ENCODE measurements around the gene RERE. TPM values are rescaled to one million over a fixed set of nuclear protein-coding genes. Genes with fewer than 3 reads are reported as not detected.
A peak's percentile ranks its signal among the peaks of the same experiment; 100 is the strongest.

The RERE gene
- total RNA-seq, 1 experiment from 2014 or later: 40.6 TPM

- H3K4me3 ChIP-seq (replicated peaks in 1 of 2; ENCODE audit: low read depth in 1 of 2, low read length in 2 of 2): no peak overlapping the region
- H3K27me3 ChIP-seq (ENCODE audit: insufficient read depth, low read length): no peaks in the 10 kb centered on the region
- no peak overlapping the region for H3K9ac ChIP-seq (ENCODE audit: low read length)
- TF ChIP-seq, protein P1, sequence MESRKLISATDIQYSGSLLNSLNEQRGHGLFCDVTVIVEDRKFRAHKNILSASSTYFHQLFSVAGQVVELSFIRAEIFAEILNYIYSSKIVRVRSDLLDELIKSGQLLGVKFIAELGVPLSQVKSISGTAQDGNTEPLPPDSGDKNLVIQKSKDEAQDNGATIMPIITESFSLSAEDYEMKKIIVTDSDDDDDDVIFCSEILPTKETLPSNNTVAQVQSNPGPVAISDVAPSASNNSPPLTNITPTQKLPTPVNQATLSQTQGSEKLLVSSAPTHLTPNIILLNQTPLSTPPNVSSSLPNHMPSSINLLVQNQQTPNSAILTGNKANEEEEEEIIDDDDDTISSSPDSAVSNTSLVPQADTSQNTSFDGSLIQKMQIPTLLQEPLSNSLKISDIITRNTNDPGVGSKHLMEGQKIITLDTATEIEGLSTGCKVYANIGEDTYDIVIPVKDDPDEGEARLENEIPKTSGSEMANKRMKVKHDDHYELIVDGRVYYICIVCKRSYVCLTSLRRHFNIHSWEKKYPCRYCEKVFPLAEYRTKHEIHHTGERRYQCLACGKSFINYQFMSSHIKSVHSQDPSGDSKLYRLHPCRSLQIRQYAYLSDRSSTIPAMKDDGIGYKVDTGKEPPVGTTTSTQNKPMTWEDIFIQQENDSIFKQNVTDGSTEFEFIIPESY (IDR thresholded peaks at IDR 0.05; ENCODE audit: extremely low read depth, insufficient replicate concordance, low read length): no peak
- TF ChIP-seq CEBPB (IDR thresholded peaks at IDR 0.05; ENCODE audit: low read depth) (no peak), POLR2A (IDR thresholded peaks at IDR 0.05; ENCODE audit: borderline replicate concordance, extremely low read depth, insufficient read depth, insufficient read length) (no peak), SIN3A (IDR thresholded peaks at IDR 0.05; ENCODE audit: low read depth) (no peak), EZH2 (IDR thresholded peaks at IDR 0.05) (no peak), SRF (IDR thresholded peaks at IDR 0.05; ENCODE audit: low read depth) (no peak), CTCF (IDR thresholded peaks at IDR 0.05 in 2 of 3, conservative IDR thresholded peaks at IDR 0.05 in 1 of 3; ENCODE audit: borderline replicate concordance in 1 of 3, insufficient read depth in 1 of 3, low read depth in 2 of 3, low read length in 2 of 3) (peak; percentile 16 to 28 (median 18); a peak in 4 of 6 replicates), ZFX (IDR thresholded peaks at IDR 0.05) (no peak), RAD21 (IDR thresholded peaks at IDR 0.05; ENCODE audit: low read depth) (peak; percentile 21; the same call in 1 of the 2 replicates), EGR1 (IDR thresholded peaks at IDR 0.05; ENCODE audit: low read depth) (no peak)
- TF ChIP-seq, protein P2, sequence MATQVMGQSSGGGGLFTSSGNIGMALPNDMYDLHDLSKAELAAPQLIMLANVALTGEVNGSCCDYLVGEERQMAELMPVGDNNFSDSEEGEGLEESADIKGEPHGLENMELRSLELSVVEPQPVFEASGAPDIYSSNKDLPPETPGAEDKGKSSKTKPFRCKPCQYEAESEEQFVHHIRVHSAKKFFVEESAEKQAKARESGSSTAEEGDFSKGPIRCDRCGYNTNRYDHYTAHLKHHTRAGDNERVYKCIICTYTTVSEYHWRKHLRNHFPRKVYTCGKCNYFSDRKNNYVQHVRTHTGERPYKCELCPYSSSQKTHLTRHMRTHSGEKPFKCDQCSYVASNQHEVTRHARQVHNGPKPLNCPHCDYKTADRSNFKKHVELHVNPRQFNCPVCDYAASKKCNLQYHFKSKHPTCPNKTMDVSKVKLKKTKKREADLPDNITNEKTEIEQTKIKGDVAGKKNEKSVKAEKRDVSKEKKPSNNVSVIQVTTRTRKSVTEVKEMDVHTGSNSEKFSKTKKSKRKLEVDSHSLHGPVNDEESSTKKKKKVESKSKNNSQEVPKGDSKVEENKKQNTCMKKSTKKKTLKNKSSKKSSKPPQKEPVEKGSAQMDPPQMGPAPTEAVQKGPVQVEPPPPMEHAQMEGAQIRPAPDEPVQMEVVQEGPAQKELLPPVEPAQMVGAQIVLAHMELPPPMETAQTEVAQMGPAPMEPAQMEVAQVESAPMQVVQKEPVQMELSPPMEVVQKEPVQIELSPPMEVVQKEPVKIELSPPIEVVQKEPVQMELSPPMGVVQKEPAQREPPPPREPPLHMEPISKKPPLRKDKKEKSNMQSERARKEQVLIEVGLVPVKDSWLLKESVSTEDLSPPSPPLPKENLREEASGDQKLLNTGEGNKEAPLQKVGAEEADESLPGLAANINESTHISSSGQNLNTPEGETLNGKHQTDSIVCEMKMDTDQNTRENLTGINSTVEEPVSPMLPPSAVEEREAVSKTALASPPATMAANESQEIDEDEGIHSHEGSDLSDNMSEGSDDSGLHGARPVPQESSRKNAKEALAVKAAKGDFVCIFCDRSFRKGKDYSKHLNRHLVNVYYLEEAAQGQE (IDR thresholded peaks at IDR 0.05; ENCODE audit: low read depth): no peak
- H3K36me3 ChIP-seq (ENCODE audit: control insufficient read depth in 1 of 2, insufficient read depth in 2 of 2, low read length in 2 of 2): no peaks in the 10 kb centered on the region
- H3K4me2 ChIP-seq (ENCODE audit: low read length): no peak overlapping the region
- ATAC-seq (0 out of 2 replicates have a peak, but pooled peaks have one; percentile 42), DNase-seq (ENCODE audit: low read depth, low spot score) (no peak)
- no peaks in the 10 kb centered on the region for H3K9me3 ChIP-seq (ENCODE audit: control insufficient read depth in 1 of 2, insufficient read depth in 1 of 2, low read depth in 1 of 2, low read length in 2 of 2)
- BruUV-seq (replicated peaks): no TSS peak
- H2AFZ ChIP-seq (ENCODE audit: low read depth, low read length, poor library complexity, severe bottlenecking): no peak overlapping the region
- no peaks in the 10 kb centered on the region; the same call in 1 of the 2 replicates for H4K20me1 ChIP-seq (ENCODE audit: insufficient read depth)
- peaks cover 0 to 6% of the 10 kb centered on the region in 2 experiments; a peak in 1 of 4 replicates for H3K4me1 ChIP-seq (ENCODE audit: control insufficient read depth in 1 of 2, insufficient read depth in 2 of 2, low read length in 2 of 2)
- intact Hi-C loops (cut with micrococcal nuclease): loop anchor here (10.0 kb wide), 1 partner anchor 744 kb away; no protein-coding TSS in a partner anchor
- POLR2A ChIA-PET: no interaction called here
- CTCF ChIA-PET: interaction anchor here (1.0 to 1.5 kb wide), 2 partner anchors 8 to 9 kb away, joined by 6 read pairs; no protein-coding TSS in a partner anchor
- no peak overlapping the region for H3K27ac ChIP-seq (ENCODE audit: low read depth, low read length)
- no peaks in the 10 kb centered on the region for H3K9me2 ChIP-seq (ENCODE audit: insufficient read depth)
- peaks cover 10% of the 10 kb centered on the region; the same call in 1 of the 2 replicates for H3K79me2 ChIP-seq (ENCODE audit: insufficient read depth, low read length)
- RAD21 ChIA-PET (ENCODE audit: low non-redundant PET in 1 of 2, low total read pairs in 2 of 2, uncharacterized antibody in 2 of 2, unreplicated experiment in 2 of 2): interaction anchor here (0.6 to 0.8 kb wide), 2 partner anchors 130 to 163 kb away, joined by 3 to 5 read pairs; no protein-coding TSS in a partner anchor
Measured at GRCh38 chr1:8718850-8719361, 98.5 kb downstream of the RERE start.
